Measurements from ENCODE around the gene CADM1. TPM values are rescaled to one million over a fixed set of nuclear protein-coding genes. Genes with fewer than 3 reads are reported as not detected.

CADM1 gene
- polyA plus RNA-seq, 4 donors, result 2.2 to 10.9 (median 5.8) TPM

DNA sequence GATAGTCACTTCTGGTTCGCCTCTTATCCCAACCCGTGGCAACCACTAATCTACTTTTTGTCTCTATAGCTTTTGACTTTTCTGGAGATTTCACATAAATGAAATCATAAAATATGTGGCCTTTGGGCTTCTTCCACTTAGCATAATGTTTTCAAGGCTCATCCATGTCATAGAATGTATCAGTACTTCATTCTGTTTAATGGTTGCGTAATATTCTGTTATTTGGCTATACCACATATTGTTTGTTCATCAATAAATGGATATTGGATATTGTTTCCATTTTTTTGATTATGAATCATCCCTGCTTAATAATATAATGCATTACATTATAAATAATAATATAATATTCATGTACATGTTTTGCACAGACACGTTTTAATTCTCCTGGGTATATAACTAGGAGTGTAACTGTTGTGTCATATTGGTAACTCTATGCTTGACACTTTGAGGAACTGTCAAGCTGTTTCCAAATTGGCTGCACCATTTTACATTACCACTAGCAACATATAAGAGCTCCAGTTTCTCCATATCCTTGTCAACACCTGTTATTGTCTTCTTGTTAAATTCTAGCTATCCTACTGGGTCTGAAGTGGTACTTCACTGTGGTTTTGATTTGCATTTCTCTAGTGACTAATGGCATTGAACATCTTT is 181.5 kb downstream of the CADM1 start:
- H3K4me3 ChIP-seq (ENCODE audit: low read depth in 1 of 3, low read length in 3 of 3), result no peak overlapping the region
- FAIRE-seq (no peak), DNase-seq (no peak)
- WGBS, 3 donors, result 87 to 92% (median 92%) methylated on average over 4 of the region's 4 CpGs
- H3K36me3 ChIP-seq (ENCODE audit: control insufficient read depth in 3 of 3, insufficient read depth in 2 of 3, low read depth in 1 of 3, low read length in 3 of 3), result no peaks in the 10 kb centered on the region
- no peaks in the 10 kb centered on the region for H3K9me3 ChIP-seq (ENCODE audit: control insufficient read depth in 2 of 2, insufficient read depth in 1 of 2, low read depth in 1 of 2, low read length in 1 of 2)
- no peaks in the 10 kb centered on the region for H3K27me3 ChIP-seq (ENCODE audit: control insufficient read depth in 3 of 3, insufficient read depth in 3 of 3, low read length in 3 of 3)
- H3K27ac ChIP-seq (ENCODE audit: low read depth in 1 of 3, low read length in 2 of 3), result no peak overlapping the region
- peaks cover 0 to 3% (median 0%) of the 10 kb centered on the region in 3 donors for H3K4me1 ChIP-seq (ENCODE audit: control insufficient read depth in 3 of 3, insufficient read depth in 2 of 3, low read depth in 1 of 3, low read length in 2 of 3)

DNA sequence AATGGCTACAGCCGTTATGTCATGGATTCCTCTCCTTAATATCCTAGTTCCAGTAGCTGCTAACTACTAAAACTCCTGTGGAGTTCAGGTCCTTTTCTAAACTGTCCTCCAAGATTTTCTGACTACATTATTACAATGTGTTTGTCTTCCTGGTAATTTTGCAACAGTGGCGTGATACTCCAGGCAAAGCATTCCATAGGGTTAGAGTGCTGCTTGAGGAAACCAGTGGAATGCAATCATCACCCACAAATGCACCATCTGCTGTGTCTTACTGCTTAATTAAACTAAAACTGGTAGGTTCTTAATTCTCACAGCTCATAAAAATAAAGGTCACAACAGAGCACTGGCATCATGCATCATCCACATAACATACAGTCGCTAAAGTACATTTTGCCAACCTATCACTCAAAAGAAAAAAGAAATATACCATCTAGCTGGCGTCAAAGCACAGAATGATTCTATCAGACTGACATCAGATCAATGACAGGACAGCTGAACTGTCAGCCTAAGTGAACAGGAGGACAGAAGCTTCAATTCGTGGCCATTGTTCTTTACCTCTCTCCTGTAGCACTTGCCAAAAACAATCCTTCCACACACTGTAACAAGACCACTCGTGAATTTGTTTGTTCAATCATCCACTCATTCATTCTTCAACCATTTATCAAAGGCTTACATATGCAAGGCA is 182.5 kb downstream of the CADM1 start:
- Histone ChIP-seq H3K4me3 (ENCODE audit: low read depth in 1 of 3, low read length in 3 of 3) (no peak overlapping the region), H3K4me1 (ENCODE audit: control insufficient read depth in 3 of 3, insufficient read depth in 2 of 3, low read depth in 1 of 3, low read length in 2 of 3) (peaks cover 0 to 5% (median 3%) of the 10 kb centered on the region in 3 donors), H3K36me3 (ENCODE audit: control insufficient read depth in 3 of 3, insufficient read depth in 2 of 3, low read depth in 1 of 3, low read length in 3 of 3) (no peaks in the 10 kb centered on the region), H3K9me3 (ENCODE audit: control insufficient read depth in 2 of 2, insufficient read depth in 1 of 2, low read depth in 1 of 2, low read length in 1 of 2) (no peaks in the 10 kb centered on the region), H3K27ac (ENCODE audit: low read depth in 1 of 3, low read length in 2 of 3) (no peak overlapping the region), H3K27me3 (ENCODE audit: control insufficient read depth in 3 of 3, insufficient read depth in 3 of 3, low read length in 3 of 3) (no peaks in the 10 kb centered on the region)
- no peak for FAIRE-seq
- no peak for DNase-seq
- 80 to 86% (median 84%) methylated on average over 6 of the region's 6 CpGs for WGBS, 3 donors

DNA sequence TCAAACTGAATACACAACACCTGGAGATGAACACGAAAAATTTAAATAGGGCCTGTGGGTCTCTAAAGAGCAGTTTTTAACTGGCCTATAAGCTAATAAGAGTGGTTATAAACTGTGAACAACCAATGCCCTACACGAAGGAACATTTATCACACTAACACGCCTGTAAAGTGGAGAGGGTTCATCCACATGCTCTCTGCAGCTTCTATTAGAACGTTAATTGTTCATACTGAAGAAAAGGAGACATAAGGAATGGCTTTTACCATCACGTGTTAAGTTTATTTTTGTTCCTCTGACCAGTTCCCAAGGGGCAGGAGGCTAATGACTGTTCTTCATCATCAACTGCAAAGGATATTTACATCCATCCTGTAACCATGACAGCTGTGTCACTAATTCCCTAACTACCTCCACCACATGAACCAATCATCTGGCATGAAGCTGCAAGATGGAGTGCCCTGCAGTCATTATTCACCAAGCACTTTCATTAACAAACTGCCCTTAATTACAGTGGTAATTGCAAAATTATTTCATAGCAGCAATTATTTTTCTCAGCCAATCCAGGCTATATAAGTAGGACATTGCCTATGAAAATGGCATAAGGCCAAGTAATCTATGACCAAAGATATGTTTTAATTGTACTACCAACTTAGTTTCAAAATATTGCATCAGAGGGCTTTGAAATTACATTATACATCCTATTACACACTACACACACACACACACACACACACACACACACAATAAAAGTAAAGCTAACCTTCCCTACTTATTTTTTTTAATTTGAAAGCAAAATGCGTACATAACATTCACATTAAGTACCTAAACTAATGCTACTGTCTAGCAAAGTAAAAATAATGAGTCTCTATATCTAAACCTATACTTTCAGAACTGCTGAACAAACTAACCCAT is 186.7 kb downstream of the CADM1 start:
- Histone ChIP-seq H3K27ac (ENCODE audit: low read depth in 1 of 3, low read length in 2 of 3) (peak overlapping the region in 1 of 3 donors; percentile 25), H3K4me3 (ENCODE audit: low read depth in 1 of 3, low read length in 3 of 3) (no peak overlapping the region), H3K4me1 (ENCODE audit: control insufficient read depth in 3 of 3, insufficient read depth in 2 of 3, low read depth in 1 of 3, low read length in 2 of 3) (peaks cover 0 to 5% (median 3%) of the 10 kb centered on the region in 3 donors), H3K27me3 (ENCODE audit: control insufficient read depth in 3 of 3, insufficient read depth in 3 of 3, low read length in 3 of 3) (no peaks in the 10 kb centered on the region), H3K9me3 (ENCODE audit: control insufficient read depth in 2 of 2, insufficient read depth in 1 of 2, low read depth in 1 of 2, low read length in 1 of 2) (no peaks in the 10 kb centered on the region), H3K36me3 (ENCODE audit: control insufficient read depth in 3 of 3, insufficient read depth in 2 of 3, low read depth in 1 of 3, low read length in 3 of 3) (no peaks in the 10 kb centered on the region)
- FAIRE-seq, result no peak
- 53 to 59% (median 55%) methylated on average over 6 of the region's 6 CpGs for WGBS, 3 donors
- DNase-seq, result peak; percentile 24 to 71

DNA sequence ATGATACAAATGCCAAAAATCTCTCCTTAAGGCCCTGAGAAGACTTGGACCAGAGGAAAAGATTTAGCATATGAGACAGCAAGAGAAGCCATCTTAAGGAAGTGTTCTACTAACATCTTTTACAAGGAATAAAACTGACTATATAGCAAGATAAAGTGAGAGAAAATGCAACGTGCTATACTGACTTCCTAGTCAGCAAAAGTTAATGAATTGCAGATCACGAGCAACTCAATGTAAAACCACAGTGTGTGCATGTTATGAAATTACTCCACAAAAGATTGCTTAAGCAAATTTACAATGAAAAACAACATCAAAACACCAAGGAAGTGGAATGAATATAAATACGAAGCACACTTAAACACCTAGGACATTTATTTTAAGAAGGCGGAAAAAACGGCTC is 187.5 kb downstream of the CADM1 start:
- no peak overlapping the region for H3K4me3 ChIP-seq (ENCODE audit: low read depth in 1 of 3, low read length in 3 of 3)
- DNase-seq, result peak in 1 of 2 donors; percentile 83
- H3K4me1 ChIP-seq (ENCODE audit: control insufficient read depth in 3 of 3, insufficient read depth in 2 of 3, low read depth in 1 of 3, low read length in 2 of 3), result peaks cover 0 to 5% (median 3%) of the 10 kb centered on the region in 3 donors
- FAIRE-seq, result no peak
- no peaks in the 10 kb centered on the region for H3K36me3 ChIP-seq (ENCODE audit: control insufficient read depth in 3 of 3, insufficient read depth in 2 of 3, low read depth in 1 of 3, low read length in 3 of 3)
- 70 to 74% (median 71%) methylated on average over 5 of the region's 5 CpGs for WGBS, 3 donors
- H3K27ac ChIP-seq (ENCODE audit: low read depth in 1 of 3, low read length in 2 of 3), result peak overlapping the region in 1 of 3 donors; percentile 25
- no peaks in the 10 kb centered on the region for H3K9me3 ChIP-seq (ENCODE audit: control insufficient read depth in 2 of 2, insufficient read depth in 1 of 2, low read depth in 1 of 2, low read length in 1 of 2)
- no peaks in the 10 kb centered on the region for H3K27me3 ChIP-seq (ENCODE audit: control insufficient read depth in 3 of 3, insufficient read depth in 3 of 3, low read length in 3 of 3)

DNA sequence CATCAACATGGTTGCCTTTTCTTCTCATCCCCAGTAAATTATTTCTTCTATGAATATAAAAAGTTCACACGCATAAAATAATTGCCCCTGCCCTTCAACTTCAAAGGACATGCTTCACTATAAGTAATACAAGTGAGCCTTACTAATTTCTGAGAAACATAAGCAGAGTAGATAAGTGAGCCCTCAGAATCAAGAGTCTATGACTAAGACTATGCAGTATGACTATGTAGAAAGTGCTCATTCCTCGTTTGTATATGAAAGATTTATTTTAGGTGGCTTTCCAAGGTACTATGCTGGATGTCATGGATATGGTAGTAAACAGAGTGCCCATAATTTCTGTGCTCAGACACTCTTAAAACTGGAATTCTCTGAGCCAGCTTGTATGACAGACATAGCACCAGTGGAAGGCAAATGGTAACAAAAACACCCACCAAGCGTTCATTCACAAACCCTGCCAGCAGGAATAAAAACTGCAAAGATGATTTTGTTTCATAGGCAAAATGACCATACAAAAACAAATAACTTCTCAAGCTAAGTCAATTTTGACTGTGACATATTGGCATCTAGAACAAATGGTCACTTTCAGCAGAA is 189.8 kb downstream of the CADM1 start:
- Histone ChIP-seq H3K27ac (ENCODE audit: low read depth in 1 of 3, low read length in 2 of 3) (no peak overlapping the region), H3K36me3 (ENCODE audit: control insufficient read depth in 3 of 3, insufficient read depth in 2 of 3, low read depth in 1 of 3, low read length in 3 of 3) (no peaks in the 10 kb centered on the region), H3K27me3 (ENCODE audit: control insufficient read depth in 3 of 3, insufficient read depth in 3 of 3, low read length in 3 of 3) (no peaks in the 10 kb centered on the region), H3K9me3 (ENCODE audit: control insufficient read depth in 2 of 2, insufficient read depth in 1 of 2, low read depth in 1 of 2, low read length in 1 of 2) (no peaks in the 10 kb centered on the region), H3K4me1 (ENCODE audit: control insufficient read depth in 3 of 3, insufficient read depth in 2 of 3, low read depth in 1 of 3, low read length in 2 of 3) (peaks cover 0 to 5% (median 3%) of the 10 kb centered on the region in 3 donors), H3K4me3 (ENCODE audit: low read depth in 1 of 3, low read length in 3 of 3) (no peak overlapping the region)
- FAIRE-seq, result no peak
- WGBS, 3 donors, result 78 to 83% (median 80%) methylated on average over 3 of the region's 3 CpGs
- DNase-seq, result no peak

DNA sequence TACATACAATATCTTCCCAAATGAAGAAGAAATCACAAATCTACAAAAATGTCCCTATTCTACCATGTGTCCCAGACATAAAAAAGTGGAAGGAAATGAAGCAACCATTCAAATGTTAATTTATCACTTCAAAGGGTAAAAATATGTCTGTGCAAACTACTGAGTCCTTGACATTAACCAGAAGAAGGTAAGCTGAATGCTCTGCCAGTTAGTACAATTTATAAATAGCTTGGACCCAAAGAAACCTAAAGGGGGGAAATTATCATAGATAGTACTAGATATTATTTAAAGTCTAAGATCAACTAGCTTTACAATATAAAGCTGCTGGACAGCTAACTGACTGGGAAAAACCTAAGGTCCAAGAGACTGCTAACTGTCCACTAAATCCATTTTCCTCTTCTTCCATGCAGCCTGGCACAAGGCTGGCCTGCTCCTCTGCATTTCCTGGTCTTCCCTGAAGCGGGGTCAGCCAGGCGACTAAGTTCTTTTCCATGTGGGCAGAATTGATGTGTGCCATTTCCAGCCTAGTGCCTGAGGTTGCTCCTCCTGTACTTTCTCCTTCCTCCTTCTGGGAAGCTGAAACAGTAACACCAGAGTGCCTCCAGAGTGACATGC is 190.9 kb downstream of the CADM1 start:
- H3K9me3 ChIP-seq (ENCODE audit: control insufficient read depth in 2 of 2, insufficient read depth in 1 of 2, low read depth in 1 of 2, low read length in 1 of 2), result no peaks in the 10 kb centered on the region
- WGBS, 3 donors, result 86 to 89% (median 88%) methylated on average over 2 of the region's 2 CpGs
- no peak for FAIRE-seq

DNA sequence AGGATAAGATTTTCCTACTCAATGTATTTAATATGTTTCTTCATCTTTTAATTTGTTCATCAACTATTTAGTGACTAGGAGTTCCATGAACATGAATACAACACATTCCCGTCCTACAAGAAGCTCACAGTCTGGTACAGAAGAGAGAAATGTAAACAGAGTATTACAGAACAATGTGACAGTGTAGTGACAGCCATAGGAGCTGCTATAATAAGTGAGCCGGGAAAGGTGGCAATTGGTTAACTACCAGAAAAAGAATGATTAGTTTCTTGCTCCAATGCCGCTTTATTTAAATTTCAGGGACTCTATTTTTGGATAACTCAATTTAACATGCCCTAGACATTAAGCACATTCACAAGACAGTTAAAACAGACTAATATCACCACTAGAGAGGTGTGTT is 192.3 kb downstream of the CADM1 start:
- Histone ChIP-seq H3K27me3 (ENCODE audit: control insufficient read depth in 3 of 3, insufficient read depth in 3 of 3, low read length in 3 of 3) (no peaks in the 10 kb centered on the region), H3K27ac (ENCODE audit: low read depth in 1 of 3, low read length in 2 of 3) (no peak overlapping the region), H3K36me3 (ENCODE audit: control insufficient read depth in 3 of 3, insufficient read depth in 2 of 3, low read depth in 1 of 3, low read length in 3 of 3) (no peaks in the 10 kb centered on the region), H3K4me3 (ENCODE audit: low read depth in 1 of 3, low read length in 3 of 3) (no peak overlapping the region), H3K4me1 (ENCODE audit: control insufficient read depth in 3 of 3, insufficient read depth in 2 of 3, low read depth in 1 of 3, low read length in 2 of 3) (peaks cover 0 to under 1% (median 0%) of the 10 kb centered on the region in 3 donors), H3K9me3 (ENCODE audit: control insufficient read depth in 2 of 2, insufficient read depth in 1 of 2, low read depth in 1 of 2, low read length in 1 of 2) (no peaks in the 10 kb centered on the region)
- DNase-seq, result no peak
- WGBS, 3 donors, result 81 to 90% (median 86%) methylated on average over 3 of the region's 3 CpGs
- no peak for FAIRE-seq

More for the DNA sequence above, 190.9 kb downstream of the CADM1 start:
- DNase-seq, result no peak
- Histone ChIP-seq H3K4me3 (ENCODE audit: low read depth in 1 of 3, low read length in 3 of 3) (no peak overlapping the region), H3K27ac (ENCODE audit: low read depth in 1 of 3, low read length in 2 of 3) (no peak overlapping the region), H3K36me3 (ENCODE audit: control insufficient read depth in 3 of 3, insufficient read depth in 2 of 3, low read depth in 1 of 3, low read length in 3 of 3) (no peaks in the 10 kb centered on the region), H3K4me1 (ENCODE audit: control insufficient read depth in 3 of 3, insufficient read depth in 2 of 3, low read depth in 1 of 3, low read length in 2 of 3) (peaks cover 0 to 5% (median 0%) of the 10 kb centered on the region in 3 donors), H3K27me3 (ENCODE audit: control insufficient read depth in 3 of 3, insufficient read depth in 3 of 3, low read length in 3 of 3) (no peaks in the 10 kb centered on the region)

DNA sequence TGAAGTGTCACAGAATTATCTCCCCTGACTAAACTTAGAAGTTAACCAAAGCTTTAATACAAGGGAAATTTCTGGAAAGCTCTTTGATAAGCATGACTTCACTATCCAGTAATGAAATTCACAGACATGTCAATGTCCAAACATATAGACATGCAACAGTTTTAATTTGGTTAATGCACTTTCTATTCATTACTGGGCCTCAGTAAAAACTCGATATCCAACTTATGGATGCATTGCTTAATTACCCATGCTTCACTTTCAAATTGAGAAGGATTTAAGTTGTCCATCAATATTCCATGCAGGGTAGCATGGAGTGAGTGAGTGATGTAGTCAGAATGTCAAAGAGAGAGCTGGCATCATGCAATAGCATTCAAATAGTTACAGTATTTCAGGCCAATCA is 197.5 kb downstream of the CADM1 start:
- Histone ChIP-seq H3K9me3 (ENCODE audit: control insufficient read depth in 2 of 2, insufficient read depth in 1 of 2, low read depth in 1 of 2, low read length in 1 of 2) (no peaks in the 10 kb centered on the region), H3K4me1 (ENCODE audit: control insufficient read depth in 3 of 3, insufficient read depth in 2 of 3, low read depth in 1 of 3, low read length in 2 of 3) (no peaks in the 10 kb centered on the region), H3K36me3 (ENCODE audit: control insufficient read depth in 3 of 3, insufficient read depth in 2 of 3, low read depth in 1 of 3, low read length in 3 of 3) (no peaks in the 10 kb centered on the region), H3K27ac (ENCODE audit: low read depth in 1 of 3, low read length in 2 of 3) (no peak overlapping the region), H3K27me3 (ENCODE audit: control insufficient read depth in 3 of 3, insufficient read depth in 3 of 3, low read length in 3 of 3) (no peaks in the 10 kb centered on the region), H3K4me3 (ENCODE audit: low read depth in 1 of 3, low read length in 3 of 3) (no peak overlapping the region)
- 81 to 89% (median 83%) methylated on average over 1 of the region's 1 CpG for WGBS, 3 donors
- FAIRE-seq (no peak), DNase-seq (no peak)
